ENCODE measurements around the gene EFCAB8.

EFCAB8 gene

GRCh38 chr20:33002087-33002808 is 143.5 kb downstream of the EFCAB8 start:
- no peak for DNase-seq (ENCODE audit: low read depth in 3 of 3, low spot score in 1 of 3)

GRCh38 chr20:33004141-33004751 is 145.5 kb downstream of the EFCAB8 start, which contains the start of gene SUN5:
Gene SUN5 (minus strand): TSS chr20:33004433. CDS start chr20:33004340, 93 bp downstream.
- no peak for DNase-seq (ENCODE audit: low read depth in 3 of 3, low spot score in 1 of 3)

- no peak for DNase-seq (ENCODE audit: low read depth in 3 of 3, low spot score in 1 of 3)
Measured at GRCh38 chr20:33005132-33005566, 146.4 kb downstream of the EFCAB8 start.

- DNase-seq (ENCODE audit: low read depth in 3 of 3, low spot score in 1 of 3) = no peak
Measured at GRCh38 chr20:33005908-33006775, 147.4 kb downstream of the EFCAB8 start.

GRCh38 chr20:33006776-33007375 is 148.2 kb downstream of the EFCAB8 start:
- DNase-seq (ENCODE audit: low read depth in 3 of 3, low spot score in 1 of 3) = no peak

- no peak for DNase-seq (ENCODE audit: low read depth in 3 of 3, low spot score in 1 of 3)
Measured at GRCh38 chr20:33007376-33008335, 148.9 kb downstream of the EFCAB8 start, which contains the start of gene BPIFB2. Gene BPIFB2 (plus strand): TSS chr20:33007704. CDS start chr20:33008575, 871 bp downstream.

DNA sequence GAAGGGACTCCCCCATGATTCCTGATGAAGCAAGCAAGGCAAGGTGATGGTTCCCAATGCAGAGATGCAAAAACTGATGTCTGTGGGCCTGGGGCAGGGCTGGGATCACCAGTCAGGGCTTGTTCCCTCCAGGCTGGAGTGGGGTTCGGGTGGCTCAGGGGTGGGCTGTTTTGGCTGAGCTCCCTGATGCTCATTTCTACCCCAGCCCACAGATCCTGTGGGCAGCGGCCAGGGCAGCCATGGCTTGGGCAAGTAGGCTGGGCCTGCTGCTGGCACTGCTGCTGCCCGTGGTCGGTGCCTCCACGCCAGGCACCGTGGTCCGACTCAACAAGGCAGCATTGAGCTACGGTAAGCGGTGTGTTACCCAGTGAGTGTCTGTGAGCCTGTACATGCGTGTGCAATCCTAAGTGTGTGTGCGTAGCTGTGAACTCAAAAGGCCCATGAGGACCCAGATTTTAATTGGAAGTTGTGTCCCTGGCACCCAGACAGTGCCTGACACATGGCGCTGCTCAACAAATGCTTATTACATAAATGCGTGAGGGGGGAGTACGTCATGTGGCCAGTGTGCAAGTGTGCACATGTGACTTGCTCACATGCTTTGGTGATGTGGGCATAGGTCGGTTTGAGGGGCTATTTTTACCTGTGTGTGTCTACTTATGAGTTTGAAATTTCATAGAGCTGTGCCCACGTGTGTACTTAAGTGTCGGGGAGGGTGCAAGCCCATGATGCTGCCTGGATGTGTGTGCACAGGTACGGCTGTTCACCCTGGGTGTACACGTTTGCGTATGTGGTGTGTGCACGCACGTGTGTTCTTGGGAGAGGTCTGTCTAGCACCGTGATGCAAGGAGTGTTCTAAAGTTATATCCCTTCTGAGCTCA is 149.9 kb downstream of the EFCAB8 start:
- no peak for DNase-seq (ENCODE audit: low read depth in 3 of 3, low spot score in 1 of 3)

DNA sequence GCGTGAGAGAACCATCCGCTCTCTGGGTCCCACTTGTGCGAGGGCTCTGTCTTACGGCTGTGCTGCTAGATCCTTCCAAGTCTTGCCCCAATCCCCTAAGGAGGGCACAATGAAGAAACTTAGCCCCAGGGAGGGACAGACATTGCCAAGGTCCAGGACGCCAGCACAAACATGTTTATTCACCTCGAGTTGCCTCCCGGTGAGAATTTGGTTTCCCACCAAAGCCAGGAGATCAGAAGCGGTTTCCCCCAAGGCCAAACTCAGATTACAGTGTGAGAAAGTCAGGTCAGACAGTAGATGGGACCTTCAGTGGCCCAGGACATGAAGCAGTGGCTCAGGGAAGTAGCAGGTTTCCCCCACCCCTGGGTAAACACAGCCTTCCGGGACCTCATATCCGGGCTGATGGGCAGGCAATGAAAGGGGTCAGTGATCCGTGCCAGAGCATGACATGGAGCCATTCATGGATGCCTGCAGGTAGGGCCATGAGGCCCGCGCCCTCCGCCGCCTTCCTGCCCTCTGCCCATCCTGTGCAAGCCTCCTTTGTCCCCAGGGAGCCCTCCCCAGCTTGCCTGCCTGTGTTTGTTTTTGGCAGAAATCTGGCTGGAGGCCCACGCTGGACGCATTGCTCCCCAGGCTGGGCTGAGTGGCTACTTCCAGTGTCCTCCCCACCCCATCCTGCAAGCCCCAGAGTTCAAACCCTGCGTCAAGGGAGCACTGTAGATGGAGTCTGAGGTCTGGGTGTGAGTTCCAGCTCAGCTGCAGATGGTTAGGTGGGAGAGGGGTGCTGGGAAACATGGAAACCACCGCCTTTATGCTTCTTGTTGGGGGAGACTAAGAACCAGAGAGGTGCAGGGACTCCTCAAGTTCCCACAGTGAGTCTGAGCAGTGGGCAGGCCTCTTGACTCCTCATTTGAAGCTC is 150.8 kb downstream of the EFCAB8 start:
- no peak for DNase-seq (ENCODE audit: low read depth in 3 of 3, low spot score in 1 of 3)

- no peak for DNase-seq (ENCODE audit: low read depth in 3 of 3, low spot score in 1 of 3)
Measured at GRCh38 chr20:33010133-33010504, 151.4 kb downstream of the EFCAB8 start.

DNA sequence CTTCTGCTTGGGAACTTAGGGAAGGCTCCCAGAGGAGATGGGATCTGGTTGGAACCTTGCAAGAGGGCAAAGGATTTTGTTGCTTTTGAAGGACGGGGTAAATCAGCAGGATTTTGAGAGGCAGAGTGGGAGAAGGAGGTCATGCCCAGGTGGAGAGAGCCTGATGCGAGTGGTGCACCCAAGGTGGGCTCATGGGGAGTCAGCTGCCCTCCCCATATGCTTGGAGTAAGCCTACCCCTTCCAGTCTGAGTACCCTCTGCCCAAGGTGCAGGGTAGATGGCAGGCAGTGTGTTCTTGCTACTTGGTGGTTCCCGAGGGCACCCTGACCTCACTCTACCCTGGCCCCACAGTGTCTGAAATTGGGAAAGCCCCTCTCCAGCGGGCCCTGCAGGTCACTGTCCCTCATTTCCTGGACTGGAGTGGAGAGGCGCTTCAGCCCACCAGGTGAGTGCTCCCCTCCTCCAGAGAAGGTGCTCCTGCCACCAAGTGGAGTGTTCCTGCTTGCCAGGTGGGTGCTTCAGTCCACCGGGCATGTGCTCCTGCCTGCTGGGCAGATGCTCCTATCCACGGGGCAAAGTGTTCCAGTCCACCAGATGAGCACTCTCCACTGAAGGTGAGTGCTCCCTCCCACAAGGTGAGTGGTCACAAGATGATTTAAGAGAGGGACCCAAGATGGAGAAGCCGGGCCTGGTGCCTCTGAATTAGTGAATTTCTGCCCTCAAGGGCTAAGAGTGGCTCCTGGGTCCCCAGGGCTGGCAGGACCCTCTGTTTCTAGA is 152.1 kb downstream of the EFCAB8 start:
- no peak for DNase-seq (ENCODE audit: low read depth in 3 of 3, low spot score in 1 of 3)

Measured in stimulated activated CD4-positive, alpha-beta T cell treated with anti-CD3 and anti-CD28 coated beads, TNF-alpha, amount 100 ng/mL, for 1 hour (primary cell).